HepG2 (cell line): ENCODE measurements around the gene DUS1L. TPM values are rescaled to one million over a fixed set of nuclear protein-coding genes. Genes with fewer than 3 reads are reported as not detected.

Experiments used
- CTCF ChIP-seq: sonication (generic); formaldehyde crosslinking; IDR thresholded peaks from 2 replicates; pipeline ENCODE4 v1.5.0; 2020; ENCODE audit warnings: mild to moderate bottlenecking, missing genetic modification reagents, moderate library complexity
- HNRNPLL ChIP-seq: fragments of 200-400 bp; formaldehyde crosslinking; IDR thresholded peaks from 2 replicates; pipeline ENCODE4 v1.6.1; 2017; ENCODE audit warnings: mild to moderate bottlenecking, low read depth, low read length; ENCODE audit not compliant: poor library complexity, severe bottlenecking
- MNT ChIP-seq: fragments of 450-650 bp; IDR thresholded peaks from 2 replicates; pipeline ENCODE4 v1.6.1; 2016
- REPIN1 ChIP-seq: sonication (generic); formaldehyde crosslinking; IDR thresholded peaks from 2 replicates; pipeline ENCODE4 v1.8.0; 2022; ENCODE audit warnings: missing genetic modification reagents, low read depth, mild to moderate bottlenecking, borderline replicate concordance
- SAP130 ChIP-seq: IDR thresholded peaks from 2 replicates; pipeline ENCODE4 v1.6.1; 2016; ENCODE audit warnings: low read depth
- SIX1 ChIP-seq: sonication (generic); formaldehyde crosslinking; IDR thresholded peaks from 2 replicates; pipeline ENCODE4 v1.4.0; 2020; ENCODE audit warnings: missing genetic modification reagents, borderline replicate concordance
- STAG1 ChIP-seq: sonication (generic); formaldehyde crosslinking; IDR thresholded peaks from 2 replicates; pipeline ENCODE4 v1.4.0; 2020; ENCODE audit warnings: missing genetic modification reagents
- TBX2 ChIP-seq: sonication (generic); formaldehyde crosslinking; IDR thresholded peaks from 2 replicates; pipeline ENCODE4 v1.5.0; 2020; ENCODE audit warnings: missing genetic modification reagents, mild to moderate bottlenecking, borderline replicate concordance
- TEF ChIP-seq: sonication (generic); formaldehyde crosslinking; IDR thresholded peaks from 2 replicates; pipeline ENCODE4 v1.5.0; 2020; ENCODE audit warnings: missing genetic modification reagents
- ZBTB2 ChIP-seq: sonication (generic); formaldehyde crosslinking; IDR thresholded peaks from 2 replicates; pipeline ENCODE4 v1.8.0; 2022; ENCODE audit warnings: low read depth, missing genetic modification reagents
- ZBTB20 ChIP-seq: sonication (generic); formaldehyde crosslinking; IDR thresholded peaks from 2 replicates; pipeline ENCODE4 v1.8.1; 2023; ENCODE audit warnings: missing genetic modification reagents, low read depth, mild to moderate bottlenecking, borderline replicate concordance
- ZBTB33 ChIP-seq: sonication (generic); formaldehyde crosslinking; IDR thresholded peaks from 2 replicates; pipeline ENCODE4 v1.4.0; 2020; ENCODE audit warnings: missing genetic modification reagents
- ZBTB38 ChIP-seq: sonication (generic); formaldehyde crosslinking; IDR thresholded peaks from 2 replicates; pipeline ENCODE4 v1.5.1; 2020; ENCODE audit warnings: mild to moderate bottlenecking, missing genetic modification reagents
- ZNF142 ChIP-seq: sonication (generic); formaldehyde crosslinking; IDR thresholded peaks from 2 replicates; pipeline ENCODE4 v1.4.0; 2020; ENCODE audit warnings: missing genetic modification reagents
- ZNF251 ChIP-seq: sonication (generic); formaldehyde crosslinking; IDR thresholded peaks from 2 replicates; pipeline ENCODE4 v1.9.0; 2021; ENCODE audit warnings: mild to moderate bottlenecking, missing genetic modification reagents
- polyA plus RNA-seq, 8 experiments: library from polyadenylated mRNA; depleted of rRNA in 3 of 8; stranded (reverse) in 7 of 8; unstranded in 1 of 8; fragments of >200 nt; fragmentation: Illumina TruSeq in 4 of 8; extraction: Trizol in 4 of 8; gene quantifications; 2 replicates each; pipeline versions ENCODE4 v1.2.1 to v1.2.3, GENCODE V29; 2011 to 2016; ENCODE audit warnings: low read depth in 4 of 8, missing spikeins in 1 of 8, mixed read lengths in 1 of 8; ENCODE audit not compliant: insufficient read depth in 1 of 8
- total RNA-seq, 5 experiments: library from RNA; depleted of rRNA; stranded (reverse); fragments of >200 nt; fragmentation: Illumina TruSeq; extraction: Trizol; gene quantifications; 2 replicates each; pipeline ENCODE4 v1.2.3, GENCODE V29; 2016; ENCODE audit warnings: low read depth in 1 of 5

DUS1L gene
- total and polyA plus RNA-seq, 2 of the 13 experiments (the other 11 are each of a cell fraction or from before 2014, with no cell fraction given), result 81.0 to 109 TPM

GRCh38 chr17:82107341-82107860, 41.8 kb upstream of the DUS1L start (continued):
- TF ChIP-seq CTCF (CRISPR knock-in tag) (peak; percentile 55), ZNF142 (CRISPR knock-in tag) (no peak), REPIN1 (no peak), ZBTB38 (CRISPR knock-in tag) (peak; percentile 42), ZBTB33 (CRISPR knock-in tag) (0 out of 2 replicates have a peak, but pooled peaks have one; percentile 11), SIX1 (CRISPR knock-in tag) (no peak), TBX2 (no peak), MNT (peak; percentile 19; the same call in 1 of the 2 replicates), ZBTB2 (no peak), ZNF251 (CRISPR knock-in tag) (0 out of 2 replicates have a peak, but pooled peaks have one; percentile 9), HNRNPLL (peak; percentile 32), SAP130 (CRISPR knock-in tag) (peak; percentile 51; the same call in 1 of the 2 replicates), ZBTB20 (CRISPR knock-in tag) (no peak), TEF (no peak), STAG1 (peak; percentile 29)
